ENCODE measurements around the gene HS6ST1.

Gene HS6ST1, protein sequence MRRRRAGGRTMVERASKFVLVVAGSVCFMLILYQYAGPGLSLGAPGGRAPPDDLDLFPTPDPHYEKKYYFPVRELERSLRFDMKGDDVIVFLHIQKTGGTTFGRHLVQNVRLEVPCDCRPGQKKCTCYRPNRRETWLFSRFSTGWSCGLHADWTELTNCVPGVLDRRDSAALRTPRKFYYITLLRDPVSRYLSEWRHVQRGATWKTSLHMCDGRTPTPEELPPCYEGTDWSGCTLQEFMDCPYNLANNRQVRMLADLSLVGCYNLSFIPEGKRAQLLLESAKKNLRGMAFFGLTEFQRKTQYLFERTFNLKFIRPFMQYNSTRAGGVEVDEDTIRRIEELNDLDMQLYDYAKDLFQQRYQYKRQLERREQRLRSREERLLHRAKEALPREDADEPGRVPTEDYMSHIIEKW

DNA sequence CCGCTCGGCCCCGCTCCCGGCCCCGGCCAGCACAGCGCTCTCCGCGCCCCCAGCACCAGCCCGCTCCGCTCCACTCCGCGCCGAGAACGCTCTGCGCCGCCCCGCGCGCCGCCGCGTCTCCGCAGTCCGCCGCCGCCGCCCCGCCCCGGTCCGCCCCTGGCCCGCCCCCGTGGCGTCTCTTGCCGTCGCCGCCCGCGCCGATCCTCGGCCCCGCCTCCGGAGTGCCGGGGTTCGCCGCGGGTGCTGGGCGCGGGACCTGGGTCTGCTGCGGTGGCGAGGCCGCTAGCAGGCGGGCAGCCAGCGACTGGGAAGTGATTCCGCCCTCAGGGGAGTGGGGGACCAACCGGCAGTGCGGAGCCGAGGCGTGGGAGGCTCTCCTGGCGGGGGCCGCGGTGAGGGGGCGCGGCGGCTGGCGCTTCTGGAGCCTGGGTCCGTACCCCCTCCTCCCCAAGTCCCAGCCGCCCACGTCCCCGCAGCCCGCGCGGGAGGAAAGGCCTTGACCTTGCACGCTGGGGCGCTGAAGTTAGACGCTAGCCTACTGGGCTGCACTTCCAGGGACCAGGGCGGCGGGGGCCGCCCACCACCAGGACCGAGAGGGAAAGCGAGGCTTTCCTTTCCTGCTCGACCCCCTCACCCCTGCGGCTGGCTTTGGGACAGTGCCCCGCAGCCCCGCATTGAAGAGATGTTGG, at the start of gene HS6ST1:
Gene HS6ST1, minus strand, starts transcription at position 93 of the 689 bp plus-strand sequence. CDS start 305 bp downstream, outside the sequence.
- no peak for DNase-seq (ENCODE audit: low read depth, low spot score)

DNA sequence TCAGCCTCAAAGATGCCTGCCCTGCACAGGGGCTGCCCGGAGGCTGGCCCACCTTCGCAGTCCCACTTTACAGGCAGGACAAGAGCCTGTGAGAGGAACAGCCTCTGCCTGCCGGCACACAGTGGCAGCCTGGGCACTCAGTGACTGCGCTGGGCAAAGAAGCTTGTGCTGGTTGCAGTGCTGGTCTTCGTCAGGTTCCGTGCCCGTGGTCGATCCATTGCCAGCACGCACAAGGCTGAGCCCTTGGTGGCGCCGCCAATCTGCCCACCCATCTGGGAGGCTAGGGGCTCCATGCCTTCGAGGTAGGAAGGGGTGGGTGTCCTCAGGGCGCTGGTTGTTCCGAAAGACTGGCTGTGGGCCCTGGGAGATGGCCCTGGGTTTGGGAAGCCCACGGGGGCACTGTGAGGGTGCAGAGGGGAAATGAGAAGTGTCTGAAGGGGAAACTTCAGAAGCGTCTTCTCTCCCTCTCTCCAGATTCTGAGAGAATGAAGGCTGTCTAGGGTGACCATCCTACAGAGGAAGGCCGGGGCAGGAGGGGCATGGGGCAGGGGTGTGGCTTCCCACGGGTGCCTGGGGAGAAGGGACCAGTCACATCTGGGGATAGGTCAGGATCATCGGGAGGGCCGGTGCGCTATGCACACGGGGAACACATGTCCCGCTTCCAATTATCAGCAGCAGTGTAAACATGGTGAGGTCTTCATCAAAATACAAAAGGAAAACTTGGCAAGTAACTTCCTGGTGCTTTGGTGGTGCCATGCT, 49.1 kb upstream of the HS6ST1 start:
- DNase-seq (ENCODE audit: low read depth, low spot score) = no peak

DNA sequence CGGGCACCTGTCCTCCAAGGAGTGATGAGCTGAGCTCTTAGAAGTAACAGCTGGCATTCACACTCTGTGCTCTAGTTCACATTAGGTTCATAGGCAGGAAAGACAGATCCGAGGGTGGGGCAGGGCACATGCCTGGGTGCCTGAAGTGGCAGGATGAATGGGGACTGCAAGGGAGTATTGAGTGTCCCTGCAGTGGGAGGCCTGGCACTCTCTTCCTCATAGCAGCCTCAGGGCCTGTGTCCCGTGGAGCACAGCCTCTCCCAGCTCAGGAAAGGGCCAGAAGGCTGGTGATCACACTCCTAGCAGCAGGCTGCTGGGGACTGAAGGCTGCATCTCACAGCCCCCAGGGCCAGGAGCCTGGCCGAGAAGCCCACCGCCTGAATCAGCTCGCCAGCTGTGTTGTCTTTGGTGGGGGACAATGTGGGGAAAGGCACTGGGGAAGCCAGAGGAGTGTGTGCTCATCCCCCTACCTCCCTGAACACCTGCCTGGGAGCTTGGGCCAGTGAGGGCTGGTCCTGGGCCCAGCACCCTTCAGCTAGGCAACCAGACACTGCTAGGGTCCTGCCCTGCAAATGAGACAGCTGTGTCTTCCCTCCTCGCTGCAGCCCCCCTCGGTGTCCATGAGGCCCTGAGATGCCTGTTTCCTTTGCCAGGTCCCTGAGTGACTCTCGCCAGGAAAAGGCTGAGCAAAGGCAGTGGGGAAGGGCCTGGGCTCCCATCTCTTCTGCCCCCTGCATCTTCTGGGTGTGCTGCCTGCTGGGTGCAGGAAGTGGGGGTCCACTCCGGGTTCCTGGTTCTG, 48.2 kb upstream of the HS6ST1 start:
- no peak for DNase-seq (ENCODE audit: low read depth, low spot score)

DNA sequence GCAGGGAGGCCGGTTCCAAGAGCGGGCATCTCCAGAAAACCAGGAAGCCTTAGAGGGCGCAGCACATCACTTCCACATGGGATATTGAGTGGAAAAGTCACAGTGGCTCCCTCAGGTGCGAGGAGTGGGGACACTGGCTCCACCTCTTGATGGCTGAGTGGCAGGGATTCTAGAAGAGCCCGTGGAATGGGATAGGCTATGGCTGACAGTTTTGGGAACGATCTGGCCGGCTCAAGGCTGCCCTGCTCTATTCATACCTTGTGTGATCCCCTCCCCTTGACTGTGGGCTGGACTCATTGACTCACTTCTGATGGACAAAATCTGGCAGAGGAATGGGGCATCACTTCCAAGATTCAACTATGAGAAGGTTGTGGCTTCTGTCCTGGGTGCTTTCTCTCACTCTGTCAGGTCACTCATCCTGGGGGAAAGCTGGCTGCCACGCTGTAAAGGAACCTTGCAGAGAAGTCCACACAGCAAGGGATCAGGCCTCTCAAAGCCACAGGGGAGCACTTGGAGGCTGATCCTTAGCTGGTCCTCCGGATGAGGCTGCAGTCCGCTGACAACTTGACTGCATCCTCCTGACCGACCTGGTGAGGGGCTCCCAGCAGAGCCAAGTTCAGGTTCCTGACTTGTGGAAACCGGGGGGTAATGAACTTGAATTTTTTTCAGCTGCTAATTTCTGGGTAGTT, 46.7 kb upstream of the HS6ST1 start:
- DNase-seq (ENCODE audit: low read depth, low spot score) = no peak

DNA sequence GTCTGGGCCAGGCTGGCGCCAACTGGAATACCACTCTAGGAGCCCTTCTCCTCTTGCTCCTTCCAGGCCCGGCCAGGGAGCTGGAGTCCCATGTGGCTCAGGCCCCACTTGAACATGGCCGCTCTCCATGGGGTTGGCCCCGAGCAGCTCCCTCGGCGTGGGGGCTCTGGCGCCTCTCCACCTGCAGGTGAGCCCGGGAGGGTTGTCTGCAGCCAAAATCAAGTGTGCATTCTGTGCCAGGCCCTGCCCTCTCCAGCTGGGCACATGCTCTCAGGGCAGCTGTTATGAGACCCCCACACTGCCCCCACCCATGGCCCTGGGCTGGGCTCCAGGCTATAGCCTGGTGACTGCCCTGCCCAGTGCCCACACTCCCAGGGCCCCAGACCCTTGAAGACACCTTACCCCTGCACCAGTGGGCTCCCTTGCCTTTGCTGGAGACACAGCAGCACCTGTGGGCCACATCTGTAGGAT, 45.8 kb upstream of the HS6ST1 start:
- no peak for DNase-seq (ENCODE audit: low read depth, low spot score)

DNA sequence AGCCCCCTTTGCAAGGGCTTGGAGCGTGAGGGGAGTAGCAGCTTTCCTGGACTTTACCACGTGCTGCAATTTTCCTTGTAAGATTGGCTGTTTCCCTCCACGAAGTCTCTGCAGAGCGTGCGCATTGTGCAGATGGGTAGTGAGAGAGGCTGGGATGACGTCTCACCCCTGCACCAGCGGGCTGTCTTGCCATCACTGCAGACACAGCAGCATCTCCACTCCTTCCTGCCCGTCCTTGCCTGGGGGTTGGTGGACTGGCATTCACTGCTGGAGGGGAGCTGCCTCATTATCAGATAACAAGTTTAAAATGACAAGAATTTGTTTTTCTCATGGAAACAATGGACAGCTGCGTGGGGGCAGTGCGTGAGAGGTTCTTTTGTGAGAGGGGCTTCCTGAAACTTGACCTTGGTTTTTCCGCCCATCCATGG, 45.3 kb upstream of the HS6ST1 start:
- DNase-seq (ENCODE audit: low read depth, low spot score) = no peak

DNA sequence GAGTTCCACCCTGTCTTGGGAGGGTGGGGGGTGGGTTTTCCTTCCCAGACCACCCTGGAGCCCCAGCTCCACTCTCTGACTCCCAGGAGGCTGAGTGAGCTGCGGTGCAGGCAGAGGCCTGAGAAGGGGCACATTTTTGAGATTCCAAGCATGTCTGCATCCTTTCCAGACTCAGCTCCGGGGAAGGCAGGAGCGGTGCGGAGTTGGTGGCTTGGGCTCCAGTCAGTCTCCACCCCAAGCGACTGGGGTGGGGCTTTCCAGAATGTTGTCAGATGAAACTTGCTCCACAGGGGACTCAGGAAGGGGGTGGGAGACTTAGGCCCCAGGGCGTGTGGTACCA, 44.2 kb upstream of the HS6ST1 start:
- DNase-seq (ENCODE audit: low read depth, low spot score) = no peak

DNA sequence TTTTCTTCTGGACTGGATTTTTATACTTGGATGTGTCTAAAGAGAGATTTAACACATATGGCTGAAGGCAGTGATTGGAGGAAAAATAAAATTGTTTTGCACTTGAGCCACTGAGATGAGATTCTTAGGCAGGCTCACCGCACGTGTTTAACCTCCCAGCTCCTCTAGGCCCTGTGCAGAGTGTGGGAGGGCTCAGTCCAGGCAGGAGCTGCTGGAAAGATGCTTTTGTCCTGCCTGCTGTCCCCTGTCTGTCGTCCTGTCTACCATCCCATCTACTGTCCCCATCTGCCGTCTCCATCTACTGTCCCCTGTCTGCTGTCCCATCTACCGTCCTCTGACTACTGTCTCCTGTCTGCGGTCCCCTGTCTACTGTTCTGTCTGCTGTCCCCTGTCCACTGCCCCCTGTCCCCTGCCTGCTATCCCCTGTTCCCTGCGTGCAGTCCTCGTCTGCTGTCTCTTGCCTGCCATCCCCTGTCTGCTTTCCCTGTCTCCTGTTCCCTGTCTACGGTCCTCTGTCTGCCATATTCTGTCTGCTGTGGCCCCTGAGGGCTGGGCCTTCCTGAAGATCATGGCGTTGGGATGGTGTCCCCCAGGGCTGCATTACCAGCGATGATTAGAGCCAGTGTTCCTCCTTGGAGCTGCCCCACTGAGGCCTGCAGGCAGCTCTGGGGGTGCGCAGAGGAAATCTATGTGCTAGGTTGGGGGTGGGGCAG, 43.7 kb upstream of the HS6ST1 start:
- no peak for DNase-seq (ENCODE audit: low read depth, low spot score)

DNA sequence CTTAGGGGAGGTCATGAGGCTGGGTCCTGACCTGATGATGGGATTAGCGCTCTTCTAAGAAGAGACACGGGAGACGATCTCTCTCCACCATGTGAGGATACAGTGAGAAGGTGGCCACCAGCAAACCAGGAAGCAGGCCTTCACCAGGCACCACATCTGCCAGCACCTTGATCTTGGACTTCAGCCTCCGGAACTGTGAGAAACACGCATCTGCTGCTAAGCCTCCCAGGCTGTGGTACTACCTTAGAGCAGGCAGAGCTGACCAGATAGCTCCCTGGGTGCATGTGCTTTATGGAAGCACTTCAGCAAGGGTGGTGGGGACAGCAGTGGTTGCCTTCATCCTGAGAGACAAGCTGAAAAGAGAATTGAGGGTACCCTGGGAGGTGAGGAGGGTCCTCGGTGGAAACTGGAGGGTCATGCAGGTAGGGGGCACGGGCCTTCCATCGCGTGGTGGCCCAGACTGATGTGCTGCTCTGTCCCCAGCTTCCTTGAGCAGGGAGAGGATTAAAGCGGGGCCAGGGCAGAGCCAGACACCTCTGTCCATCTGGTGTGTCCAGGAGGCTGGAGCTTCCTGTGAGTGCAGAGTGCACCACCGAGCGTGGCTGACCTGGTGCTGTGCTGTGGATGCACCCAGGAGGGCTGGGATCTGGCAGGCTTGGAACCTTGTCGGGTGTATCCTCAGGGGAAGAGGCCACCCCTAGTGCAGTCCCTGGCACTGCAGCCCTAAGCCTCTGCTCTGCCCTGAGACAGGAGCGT, 42.9 kb upstream of the HS6ST1 start:
- DNase-seq (ENCODE audit: low read depth, low spot score) = no peak

DNA sequence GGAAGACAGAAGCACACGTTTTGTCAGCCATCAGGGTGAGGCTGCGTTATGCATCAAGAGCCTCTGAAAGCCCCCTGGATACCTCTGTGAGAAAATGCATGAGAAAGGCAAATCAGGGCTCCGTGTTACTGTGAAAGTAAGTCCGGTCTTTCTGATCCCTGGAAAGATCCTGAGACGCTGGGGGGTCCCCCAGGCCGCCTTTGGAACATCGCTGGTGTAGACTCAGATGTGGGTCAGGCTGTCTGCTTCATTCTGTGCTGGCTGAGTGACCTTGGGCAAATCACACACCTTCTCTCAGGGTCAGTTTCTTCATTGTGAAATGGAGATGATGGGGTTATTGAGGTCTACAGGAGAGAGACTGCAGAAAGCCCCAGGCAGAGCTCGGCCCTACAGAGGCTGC, 42.0 kb upstream of the HS6ST1 start:
- no peak for DNase-seq (ENCODE audit: low read depth, low spot score)

DNA sequence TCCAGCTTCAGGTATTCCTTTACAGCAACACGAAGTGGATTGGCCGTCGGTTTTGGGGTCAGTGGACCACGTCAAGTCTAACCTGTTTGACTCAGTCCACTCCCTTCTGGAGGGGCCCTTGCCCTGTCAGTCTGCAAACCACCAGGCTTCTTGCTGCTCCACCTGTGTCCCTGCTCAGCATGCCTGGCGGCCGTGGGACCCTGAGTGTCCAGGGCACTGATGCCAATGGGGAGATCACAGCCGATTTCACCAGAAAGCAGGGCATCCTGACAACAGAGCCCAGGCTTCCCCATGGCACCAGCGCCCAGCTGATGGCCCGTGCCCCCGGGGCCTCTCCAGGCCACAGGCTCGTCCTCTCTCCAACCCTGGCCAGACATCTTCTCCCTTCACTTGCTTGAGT, 41.2 kb upstream of the HS6ST1 start:
- DNase-seq (ENCODE audit: low read depth, low spot score) = no peak

DNA sequence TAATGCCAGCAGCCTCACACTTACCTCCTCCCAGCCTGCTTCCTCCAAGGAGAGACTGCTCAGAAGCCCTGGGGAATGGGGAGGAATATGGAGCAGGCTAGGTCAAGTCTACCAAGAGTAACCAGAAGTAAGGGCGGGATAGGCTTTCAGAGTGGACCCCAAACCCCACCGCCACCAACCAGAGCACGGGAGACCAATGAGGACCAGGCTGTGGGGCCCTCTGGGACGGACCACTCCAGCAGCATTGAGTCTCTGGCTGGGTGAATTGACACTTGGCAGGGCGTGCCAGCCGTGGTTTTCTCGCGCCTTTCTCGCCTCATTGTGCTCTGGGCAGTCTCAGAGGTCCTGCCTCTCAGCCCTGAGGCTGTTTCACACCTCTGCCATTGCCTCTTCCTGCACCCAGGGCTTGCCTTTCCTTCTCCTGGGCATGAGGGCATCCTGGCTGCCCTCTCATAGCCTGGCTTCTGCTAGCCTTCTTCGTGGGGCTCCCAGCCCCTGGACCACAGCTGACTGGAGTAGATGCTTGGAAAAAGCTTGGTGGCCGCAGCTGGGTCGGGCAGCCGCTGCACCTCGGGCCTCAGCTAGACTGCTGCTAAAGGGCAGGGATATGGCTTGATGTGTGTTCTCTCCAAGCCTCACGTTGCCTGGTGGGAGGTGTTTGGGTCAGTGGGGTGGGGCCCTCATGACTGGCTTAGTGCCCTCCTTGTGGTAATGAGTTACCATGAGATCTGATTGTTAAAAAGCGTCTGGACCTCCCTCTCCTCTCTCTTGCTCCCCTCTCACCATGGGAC, 40.5 kb upstream of the HS6ST1 start:
- no peak for DNase-seq (ENCODE audit: low read depth, low spot score)

DNA sequence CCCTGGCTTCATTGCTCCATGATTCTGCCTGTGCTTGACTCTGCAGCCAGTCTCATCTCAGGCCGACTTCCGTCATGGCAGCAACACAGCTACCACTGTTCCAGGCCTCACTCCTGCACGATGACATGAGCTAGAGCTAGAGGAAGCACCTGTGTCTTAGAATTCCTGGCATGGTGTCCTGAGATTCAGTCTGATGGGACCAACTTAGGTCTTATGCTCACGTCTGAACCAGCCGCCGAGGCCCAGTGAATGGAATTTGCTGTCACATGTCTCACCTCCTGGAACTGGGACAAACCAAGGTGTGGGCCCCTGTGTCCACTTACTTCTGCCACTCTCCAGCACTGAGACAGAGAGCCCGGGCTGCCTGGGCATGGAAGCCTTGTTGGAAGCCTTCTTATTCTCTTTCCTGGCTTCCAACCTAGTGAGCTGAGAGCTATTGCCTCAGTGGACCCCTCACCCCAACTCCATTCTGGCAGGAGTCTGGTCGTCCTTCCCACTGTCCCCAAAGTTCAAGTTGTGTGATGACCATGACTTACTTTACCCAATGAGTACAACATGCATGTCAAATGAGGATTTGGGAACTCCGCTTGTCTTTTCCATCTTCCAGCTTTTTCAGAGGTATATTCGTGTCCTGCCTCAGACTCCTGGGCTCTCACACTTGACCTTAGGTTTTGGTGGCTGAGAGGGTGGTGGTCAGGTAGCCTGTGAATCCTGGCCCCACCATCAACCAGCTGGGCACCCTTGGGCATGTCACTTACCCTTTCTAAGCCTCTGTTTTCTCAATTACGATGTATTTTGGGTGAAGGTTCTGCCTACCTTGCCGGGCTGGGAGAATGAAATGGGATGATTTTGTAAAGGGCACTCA, 39.1 kb upstream of the HS6ST1 start:
- no peak for DNase-seq (ENCODE audit: low read depth, low spot score)

DNA sequence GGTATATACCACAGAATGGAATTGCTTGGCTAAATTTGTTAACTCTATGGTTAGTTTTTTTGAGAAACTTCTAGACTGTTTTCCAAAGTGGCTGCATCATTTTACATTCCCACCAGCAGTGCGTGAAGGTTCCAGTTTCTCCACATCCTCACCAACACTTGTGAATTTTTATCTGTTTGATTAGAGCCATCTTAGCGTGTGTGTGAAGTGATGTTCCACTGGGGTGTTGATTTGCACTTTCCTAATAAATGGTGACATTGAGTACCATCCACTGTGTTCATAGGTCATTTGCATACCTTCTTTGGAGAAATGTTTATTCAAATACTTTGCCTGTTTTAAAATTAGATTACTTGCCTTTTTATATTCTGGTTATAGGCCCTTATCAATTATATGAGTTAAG, 37.5 kb upstream of the HS6ST1 start:
- DNase-seq (ENCODE audit: low read depth, low spot score) = no peak

DNA sequence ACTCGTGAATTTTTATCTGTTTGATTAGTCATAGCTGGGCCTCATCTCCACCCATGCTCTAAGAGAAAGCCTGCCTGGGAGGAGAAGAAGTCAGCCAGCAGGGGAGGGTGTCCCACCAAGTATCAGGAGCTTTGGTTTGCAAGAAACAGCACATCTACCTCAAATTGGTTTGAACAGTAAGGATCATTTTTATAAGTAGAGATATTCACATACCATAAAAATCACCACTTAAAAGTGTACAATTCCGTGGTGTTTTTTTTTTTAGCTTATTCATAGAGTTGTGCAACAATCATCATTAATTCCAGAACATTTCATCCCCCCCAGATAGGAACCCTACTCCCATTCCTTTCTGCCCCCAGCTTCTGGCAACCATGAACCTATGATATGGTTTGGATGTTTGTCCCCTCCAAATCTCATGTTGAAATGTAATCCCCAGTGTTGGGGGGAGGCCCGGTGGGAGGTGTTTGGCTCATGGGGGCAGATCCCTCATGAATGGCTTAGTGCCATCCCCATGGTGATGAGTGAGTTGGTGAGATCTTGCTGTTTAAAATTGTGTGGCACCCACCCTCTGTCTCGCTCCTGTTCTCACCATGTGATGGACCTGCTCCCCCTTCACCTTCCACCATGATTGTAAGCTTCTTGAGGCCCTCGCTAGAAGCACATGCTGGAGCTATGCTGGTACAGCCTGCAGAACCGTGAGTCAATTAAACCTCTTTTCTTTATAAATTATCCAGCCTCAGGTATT, 36.2 kb upstream of the HS6ST1 start:
- no peak for DNase-seq (ENCODE audit: low read depth, low spot score)

DNA sequence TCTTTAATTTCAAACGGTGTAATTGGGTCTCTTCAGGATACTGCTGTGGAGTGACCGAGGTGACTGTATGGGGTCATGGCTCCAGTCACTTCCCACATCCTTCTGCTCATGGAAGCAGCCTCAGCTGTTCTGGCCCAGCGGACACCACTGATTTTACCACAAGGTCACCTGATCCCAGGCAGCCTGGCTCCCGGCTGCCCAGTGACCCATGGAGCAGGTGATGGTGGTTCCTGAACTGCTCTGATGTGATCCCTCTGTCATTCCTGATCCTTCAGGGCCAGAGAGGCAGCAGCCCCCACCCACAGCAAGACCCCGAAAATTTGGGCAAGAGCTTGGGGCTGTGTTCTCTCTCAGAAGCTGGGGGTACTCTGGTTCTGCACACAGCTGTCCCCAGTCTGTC, 35.5 kb upstream of the HS6ST1 start:
- DNase-seq (ENCODE audit: low read depth, low spot score) = no peak

DNA sequence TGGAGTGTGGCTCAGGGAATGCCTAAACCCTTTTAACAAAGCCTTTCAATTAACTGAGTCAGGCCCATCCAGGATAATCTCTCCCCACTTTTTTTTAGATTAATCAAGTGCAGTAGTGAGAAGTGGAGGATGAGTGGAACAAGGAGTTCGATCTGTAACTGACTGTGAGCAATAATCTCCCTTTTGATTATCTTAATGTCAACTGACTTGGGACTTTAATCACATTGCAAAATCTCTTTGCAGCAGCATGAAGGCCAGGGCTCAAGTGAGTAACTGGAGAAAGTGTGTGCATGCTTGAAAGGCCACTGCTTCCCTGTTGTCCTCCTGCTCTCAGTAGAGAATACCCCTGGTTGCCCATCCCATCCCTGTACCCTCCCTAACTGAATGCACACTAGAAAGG, 32.1 kb upstream of the HS6ST1 start:
- no peak for DNase-seq (ENCODE audit: low read depth, low spot score)

All from smooth muscle cell of the brain vasculature (primary cell).